GM12801 (cell line): ENCODE results near the gene ZC3H4.

Source experiments
- TF ChIP-seq, protein P1 (sequence below): IDR thresholded peaks from one replicate; pipeline ENCODE4 v1.5.1; 2011; ENCODE audit warnings: control low read depth; ENCODE audit not compliant: insufficient read length; ENCODE audit errors: extremely low read depth

ZC3H4 gene

GRCh38 chr19:47047763-47048405 is 65.7 kb downstream of the ZC3H4 start:
- TF ChIP-seq, protein P1, sequence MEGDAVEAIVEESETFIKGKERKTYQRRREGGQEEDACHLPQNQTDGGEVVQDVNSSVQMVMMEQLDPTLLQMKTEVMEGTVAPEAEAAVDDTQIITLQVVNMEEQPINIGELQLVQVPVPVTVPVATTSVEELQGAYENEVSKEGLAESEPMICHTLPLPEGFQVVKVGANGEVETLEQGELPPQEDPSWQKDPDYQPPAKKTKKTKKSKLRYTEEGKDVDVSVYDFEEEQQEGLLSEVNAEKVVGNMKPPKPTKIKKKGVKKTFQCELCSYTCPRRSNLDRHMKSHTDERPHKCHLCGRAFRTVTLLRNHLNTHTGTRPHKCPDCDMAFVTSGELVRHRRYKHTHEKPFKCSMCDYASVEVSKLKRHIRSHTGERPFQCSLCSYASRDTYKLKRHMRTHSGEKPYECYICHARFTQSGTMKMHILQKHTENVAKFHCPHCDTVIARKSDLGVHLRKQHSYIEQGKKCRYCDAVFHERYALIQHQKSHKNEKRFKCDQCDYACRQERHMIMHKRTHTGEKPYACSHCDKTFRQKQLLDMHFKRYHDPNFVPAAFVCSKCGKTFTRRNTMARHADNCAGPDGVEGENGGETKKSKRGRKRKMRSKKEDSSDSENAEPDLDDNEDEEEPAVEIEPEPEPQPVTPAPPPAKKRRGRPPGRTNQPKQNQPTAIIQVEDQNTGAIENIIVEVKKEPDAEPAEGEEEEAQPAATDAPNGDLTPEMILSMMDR: no peak

DNA sequence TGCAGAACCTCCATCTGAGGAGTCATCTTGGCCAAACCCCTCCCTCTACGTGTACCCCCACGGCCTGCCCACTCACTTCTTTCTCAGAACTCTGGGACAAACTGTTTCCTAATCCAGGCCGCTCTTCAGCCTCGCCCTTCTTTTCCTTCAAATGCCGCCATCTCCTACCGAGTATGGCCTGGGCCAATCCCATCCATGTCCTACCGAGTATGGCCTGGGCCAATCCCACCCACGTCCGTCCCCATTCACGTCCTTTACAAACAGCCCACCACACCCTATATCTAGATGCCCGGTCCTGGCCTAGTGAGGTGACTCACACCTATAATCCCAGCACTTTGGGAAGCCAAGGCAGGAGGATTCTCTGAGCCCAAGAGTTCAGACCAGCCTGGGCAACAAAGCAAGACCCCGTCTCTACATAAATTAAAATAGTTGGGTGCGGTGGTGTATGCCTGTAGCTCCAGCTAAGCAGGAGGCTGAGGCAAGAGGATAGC is 66.3 kb downstream of the ZC3H4 start:
- TF ChIP-seq, protein P1: no peak

DNA sequence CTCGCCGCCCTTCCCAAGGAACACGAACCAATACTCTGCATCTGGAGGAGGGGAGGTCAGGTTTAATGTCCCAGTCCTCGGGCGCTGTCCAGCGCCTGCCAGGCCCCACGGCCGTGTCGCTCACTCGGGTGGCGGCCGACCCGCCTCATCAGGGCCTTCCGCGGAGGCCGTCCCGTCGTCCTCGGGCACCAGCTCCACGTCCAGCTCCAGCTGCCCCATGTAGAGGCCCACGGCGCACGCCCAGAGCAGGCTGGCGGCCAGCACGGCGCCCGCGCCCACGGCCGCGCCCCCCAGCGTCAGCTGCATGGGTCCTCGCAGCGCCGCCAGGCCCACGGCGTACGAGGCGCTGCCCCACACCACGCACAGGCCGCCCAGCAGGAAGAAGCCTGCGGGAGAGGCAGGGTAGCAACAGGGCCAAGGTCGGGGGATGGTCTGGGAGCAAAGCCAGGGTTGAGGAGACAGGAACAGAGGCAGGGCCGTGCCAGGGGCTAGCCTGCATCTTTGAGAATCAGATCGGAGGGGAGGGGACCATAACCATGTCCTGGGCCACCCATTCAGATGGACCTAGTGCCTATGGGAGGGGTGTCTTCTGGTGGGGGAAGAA is 67.6 kb downstream of the ZC3H4 start:
- TF ChIP-seq, protein P1: no peak

DNA sequence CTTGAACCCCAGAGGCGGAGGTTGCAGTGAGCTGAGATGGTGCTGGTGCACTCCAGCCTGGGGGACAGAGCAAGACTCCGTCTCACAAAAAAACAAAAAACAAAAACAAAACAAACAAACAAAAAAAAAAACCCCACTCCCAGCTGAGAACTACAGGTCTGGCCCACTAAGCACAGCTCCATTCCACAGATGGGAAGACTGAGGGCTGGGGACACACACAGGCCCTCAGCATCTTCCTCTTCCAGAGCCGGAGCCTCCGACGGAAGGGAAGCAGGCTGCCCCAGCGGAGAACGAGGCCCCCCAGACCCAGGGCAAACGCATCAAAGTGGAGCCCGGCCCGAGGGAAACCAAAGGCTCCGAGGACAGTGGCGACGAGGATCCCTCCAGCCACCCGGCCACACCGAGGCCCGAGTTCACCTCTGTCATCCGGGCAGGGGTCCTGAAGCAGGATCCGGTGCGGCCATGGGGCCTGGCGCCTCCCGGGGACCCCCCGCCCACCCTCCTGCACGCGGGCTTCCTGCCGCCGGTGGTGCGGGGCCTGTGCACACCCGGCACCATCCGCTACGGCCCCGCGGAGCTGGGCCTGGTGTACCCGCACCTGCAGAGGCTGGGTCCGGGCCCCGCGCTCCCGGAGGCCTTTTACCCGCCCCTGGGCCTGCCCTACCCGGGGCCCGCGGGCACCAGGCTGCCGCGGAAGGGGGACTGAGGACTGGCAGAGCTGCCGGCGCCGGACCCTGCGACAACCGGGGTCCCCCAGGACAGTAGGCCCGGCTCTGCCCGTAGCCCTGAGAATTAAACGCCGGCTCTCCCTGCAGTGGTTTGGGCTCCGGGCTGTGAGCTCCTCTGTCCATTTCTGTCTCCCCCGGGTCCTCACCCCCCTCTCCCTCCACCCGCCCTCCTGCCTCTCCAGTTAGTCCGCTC is 68.4 kb downstream of the ZC3H4 start:
- TF ChIP-seq, protein P1: no peak

DNA sequence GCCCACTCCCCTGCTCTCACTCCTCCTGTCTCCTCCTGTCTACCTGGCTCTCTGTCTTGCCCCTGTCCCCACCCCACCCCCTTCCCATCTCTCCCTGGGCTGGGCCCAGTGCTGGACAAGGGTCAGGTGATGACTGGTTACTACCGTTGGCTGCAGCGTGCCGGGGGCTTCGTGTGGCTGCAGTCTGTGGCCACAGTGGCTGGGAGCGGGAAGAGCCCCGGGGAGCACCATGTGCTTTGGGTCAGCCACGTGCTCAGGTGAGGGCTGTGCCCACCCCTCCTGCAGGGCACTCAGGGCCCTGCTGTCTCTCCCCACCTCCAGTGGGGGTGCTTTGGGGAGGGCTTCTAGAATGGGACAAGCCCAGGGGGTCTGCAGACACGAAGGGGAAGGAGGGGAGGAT is 72.7 kb downstream of the ZC3H4 start:
- TF ChIP-seq, protein P1: no peak

DNA sequence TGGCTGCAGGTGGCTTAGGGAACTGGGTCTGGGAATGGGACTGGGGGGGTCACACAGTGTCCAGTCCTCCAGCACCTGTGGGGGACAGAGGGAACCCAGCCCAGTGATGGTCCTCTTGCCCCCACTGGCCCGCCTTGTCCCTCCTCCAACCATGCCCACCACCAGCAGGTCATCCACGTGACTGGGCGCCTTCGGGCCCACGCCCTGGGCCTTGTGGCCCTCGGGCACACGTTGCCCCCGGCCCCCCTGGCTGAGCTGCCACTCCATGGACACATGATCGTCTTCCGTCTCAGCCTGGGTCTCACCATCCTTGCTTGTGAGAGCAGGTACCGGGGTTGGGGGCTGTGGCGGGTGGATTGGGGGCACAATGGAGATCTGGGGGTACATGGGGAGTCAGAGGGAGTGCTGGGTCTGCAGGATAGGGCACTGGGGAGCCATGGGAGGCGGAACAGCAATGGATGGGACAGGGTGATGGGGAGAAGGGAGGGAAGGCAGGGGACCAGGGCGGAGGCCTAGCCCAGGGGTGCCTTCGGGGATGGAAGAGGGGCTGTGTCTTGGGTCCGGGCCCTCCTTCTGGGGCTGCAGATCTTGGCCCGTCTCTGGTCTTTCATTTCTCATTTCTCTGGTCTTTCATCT is 74.2 kb downstream of the ZC3H4 start:
- TF ChIP-seq, protein P1: no peak

DNA sequence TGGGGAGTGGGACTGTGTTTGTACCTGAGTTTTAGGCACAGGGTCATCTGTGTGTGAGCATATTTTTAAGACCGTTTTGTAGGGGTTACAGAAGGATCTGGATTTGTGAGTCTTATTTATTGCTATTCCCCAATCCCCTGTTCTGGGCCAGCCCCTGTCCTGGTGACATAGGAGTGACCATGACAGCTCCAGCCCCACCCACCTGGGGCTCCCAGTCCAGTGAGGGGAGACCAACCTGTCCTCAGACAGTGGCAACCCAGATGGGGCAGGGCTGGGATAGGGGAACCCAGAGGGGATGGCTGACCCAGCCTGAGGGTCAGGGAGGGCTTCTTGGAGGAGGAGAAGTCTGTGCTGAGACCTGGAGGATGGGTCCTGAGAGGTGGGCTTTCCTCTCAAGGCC is 75.8 kb downstream of the ZC3H4 start:
- TF ChIP-seq, protein P1: no peak
